ENCODE measurements around the gene NTN3. TPM values are rescaled to one million over a fixed set of nuclear protein-coding genes. Genes with fewer than 3 reads are reported as not detected.
"Not testable (repeated sequence)": the region's sequence is repeated elsewhere in the genome, so short reads cannot be mapped to it uniquely, and the experiment has no call there.

NTN3 gene
- polyA plus RNA-seq, 3 donors from 2014 or later = not detected

DNA sequence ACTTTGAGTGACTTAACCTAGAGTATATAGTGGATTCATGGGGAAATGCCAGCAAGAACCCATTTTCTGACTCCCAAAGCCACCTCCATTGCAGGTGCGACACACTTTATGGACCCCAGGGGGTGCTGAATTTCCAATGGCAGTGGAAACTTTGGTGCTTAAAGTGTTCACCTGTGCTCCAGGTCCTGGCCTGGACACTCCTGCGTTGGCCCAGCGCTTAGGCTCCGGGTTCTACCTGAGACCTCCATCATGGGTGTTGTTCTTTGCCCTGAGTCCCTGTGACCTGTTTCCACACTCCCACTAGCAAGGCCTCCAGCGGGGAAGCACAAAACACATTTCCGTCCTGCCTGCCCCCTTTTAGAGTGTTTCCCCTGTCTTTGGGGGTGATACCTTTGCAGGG lies 38.8 kb upstream of the NTN3 start:
- Mint-ChIP-seq H3K27me3 (ENCODE audit: low read depth in 3 of 3) (peaks cover 0 to 8% (median 0%) of the 10 kb centered on the region in 3 donors), H3K27ac (no peak overlapping the region), H3K4me1 (peaks cover 29 to 32% of the 10 kb centered on the region in 2 donors), H3K4me3 (no peak overlapping the region), H3K9me3 (no peaks in the 10 kb centered on the region), H3K36me3 (peaks cover 0 to 4% (median 3%) of the 10 kb centered on the region in 3 donors)
- DNase-seq = no peak

DNA sequence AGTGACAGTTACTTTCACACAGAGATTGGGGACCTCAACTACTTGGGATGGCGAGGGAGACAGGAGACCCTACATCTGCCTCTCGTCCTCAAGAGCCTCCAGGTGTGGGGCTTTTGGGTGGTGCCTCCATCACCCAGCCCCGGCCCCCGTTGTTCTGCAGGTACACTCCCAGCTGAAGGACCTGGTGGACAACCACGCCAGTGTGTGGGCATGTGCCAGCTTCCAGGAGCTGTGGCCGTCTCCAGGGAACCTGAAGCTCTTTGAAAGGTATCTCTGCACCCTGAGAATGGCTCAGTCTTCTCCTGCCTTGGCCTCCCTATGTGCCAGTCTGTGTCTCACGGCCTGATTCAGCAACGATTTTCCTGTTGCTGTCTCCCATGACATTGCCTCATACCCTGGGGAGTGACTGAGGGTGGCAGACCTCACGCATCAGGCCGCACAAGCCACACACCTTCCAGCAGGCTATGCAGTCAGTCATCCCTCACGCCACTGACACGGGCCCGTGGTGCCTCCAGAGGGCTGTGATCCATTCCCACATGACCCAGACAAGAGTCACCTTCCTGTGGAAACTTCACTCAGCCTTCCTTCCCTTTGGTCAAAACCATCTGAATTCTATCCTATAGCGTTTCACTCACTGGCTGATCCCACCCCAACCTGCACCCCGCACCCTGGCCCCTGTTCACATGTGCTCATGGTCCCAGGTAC lies 38.1 kb upstream of the NTN3 start:
- Mint-ChIP-seq H3K4me1 (peaks cover 33% of the 10 kb centered on the region in 2 donors), H3K27me3 (ENCODE audit: low read depth in 3 of 3) (peaks cover 0 to 10% (median 0%) of the 10 kb centered on the region in 3 donors), H3K9me3 (no peaks in the 10 kb centered on the region), H3K36me3 (peaks cover 0 to 4% (median 3%) of the 10 kb centered on the region in 3 donors), H3K27ac (no peak overlapping the region), H3K4me3 (no peak overlapping the region)
- no peak for DNase-seq

DNA sequence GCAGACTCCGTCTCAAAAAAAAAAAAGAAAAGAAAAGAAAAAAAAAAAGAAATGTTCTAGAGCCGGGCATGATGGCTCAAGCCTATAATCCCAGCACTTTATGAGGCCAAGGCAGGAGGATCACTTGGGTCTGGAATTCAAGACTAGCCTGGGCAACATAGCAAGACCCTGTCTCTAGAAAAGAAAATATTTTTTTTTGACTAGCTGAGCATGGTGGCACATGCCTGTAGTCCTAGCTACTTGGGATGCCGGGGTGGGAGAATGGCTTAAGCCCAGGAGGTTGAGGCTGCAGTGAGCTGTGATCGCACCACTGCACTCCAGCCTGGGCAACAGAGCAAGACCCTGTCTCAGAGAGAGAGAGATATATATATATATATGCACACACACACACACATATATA lies 35.9 kb upstream of the NTN3 start:
- not testable (repeated sequence) for H3K27ac Mint-ChIP-seq; H3K27me3 Mint-ChIP-seq (ENCODE audit: low read depth in 3 of 3); H3K9me3 Mint-ChIP-seq; DNase-seq; H3K4me3 Mint-ChIP-seq
- H3K36me3 Mint-ChIP-seq = peaks cover 0 to 11% (median 3%) of the 10 kb centered on the region in 3 donors
- H3K4me1 Mint-ChIP-seq = peaks cover 33 to 35% of the 10 kb centered on the region in 2 donors

DNA sequence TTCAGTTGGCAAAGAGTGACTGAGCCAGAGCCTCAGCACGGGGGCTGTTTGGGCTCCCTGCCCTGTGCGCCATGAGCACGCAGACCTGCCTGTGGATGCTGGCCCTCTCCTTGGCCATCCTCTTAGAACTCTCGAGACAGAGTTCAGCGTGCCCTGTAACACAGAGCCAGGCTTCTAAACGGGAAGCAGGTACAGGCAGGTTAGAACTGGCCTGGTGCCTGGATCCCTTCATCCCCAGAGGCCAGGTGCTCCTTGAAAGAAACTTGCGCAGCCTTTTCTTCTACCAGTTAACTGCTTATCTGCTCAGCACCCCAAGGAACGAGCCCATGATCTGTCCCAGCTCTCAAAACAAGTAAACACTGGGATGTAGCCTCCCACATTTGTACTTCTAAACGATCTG lies 35.0 kb upstream of the NTN3 start:
- Mint-ChIP-seq H3K4me1 (peaks cover 26 to 33% of the 10 kb centered on the region in 2 donors), H3K4me3 (peak overlapping the region in 1 of 5 donors; percentile 30), H3K27ac (peak overlapping the region in 2 of 6 donors; percentile 85 to 89), H3K9me3 (no peaks in the 10 kb centered on the region), H3K27me3 (ENCODE audit: low read depth in 3 of 3) (peaks cover 0 to 3% (median 2%) of the 10 kb centered on the region in 3 donors), H3K36me3 (peaks cover 0 to 11% (median 3%) of the 10 kb centered on the region in 3 donors)
- DNase-seq = no peak

DNA sequence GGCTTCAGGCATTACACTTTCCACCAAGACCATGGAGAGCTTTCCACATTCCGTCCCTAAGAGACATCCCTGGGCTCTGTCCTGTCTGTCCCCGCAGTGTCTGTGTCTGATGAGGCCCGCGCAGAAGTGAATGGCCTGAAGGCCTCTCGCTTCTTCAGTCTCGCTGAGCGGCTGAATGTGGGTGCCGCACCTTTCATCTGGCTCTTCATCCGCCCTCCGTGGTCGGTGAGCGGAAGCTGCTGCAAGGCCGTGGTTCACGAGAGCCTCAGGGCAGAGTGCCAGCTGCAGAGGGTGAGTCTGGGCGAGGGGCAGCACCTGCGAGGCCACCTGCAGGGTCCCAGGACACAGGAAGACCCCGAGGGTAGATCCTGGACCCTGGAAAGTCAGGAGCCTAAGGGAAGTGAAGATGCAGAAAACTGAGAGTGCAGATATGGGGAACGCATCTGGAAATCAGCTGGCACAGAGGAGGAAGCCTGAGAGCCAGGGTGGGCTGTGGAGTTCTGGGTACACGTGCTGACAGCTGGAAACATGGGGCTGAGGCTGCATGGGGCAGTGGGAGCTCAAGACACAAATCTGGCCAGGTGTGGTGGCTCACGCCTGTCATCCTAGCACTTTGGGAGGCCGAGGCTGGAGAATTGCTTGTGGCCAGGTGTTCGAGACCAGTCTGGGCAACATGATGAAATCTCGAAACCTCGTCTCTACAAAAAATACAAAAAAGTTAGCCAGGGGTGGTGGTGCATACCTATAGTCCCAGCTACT lies 33.9 kb upstream of the NTN3 start:
- Mint-ChIP-seq H3K9me3 (no peaks in the 10 kb centered on the region), H3K4me1 (peaks cover 26 to 33% of the 10 kb centered on the region in 2 donors), H3K27ac (peak overlapping the region; percentile 76 to 89 (median 82)), H3K4me3 (peak overlapping the region; percentile 20 to 78 (median 67)), H3K36me3 (peaks cover 0 to 11% (median 3%) of the 10 kb centered on the region in 3 donors), H3K27me3 (ENCODE audit: low read depth in 3 of 3) (peaks cover 0 to 3% (median 2%) of the 10 kb centered on the region in 3 donors)
- DNase-seq = peak; percentile 32 to 41 (median 39)

DNA sequence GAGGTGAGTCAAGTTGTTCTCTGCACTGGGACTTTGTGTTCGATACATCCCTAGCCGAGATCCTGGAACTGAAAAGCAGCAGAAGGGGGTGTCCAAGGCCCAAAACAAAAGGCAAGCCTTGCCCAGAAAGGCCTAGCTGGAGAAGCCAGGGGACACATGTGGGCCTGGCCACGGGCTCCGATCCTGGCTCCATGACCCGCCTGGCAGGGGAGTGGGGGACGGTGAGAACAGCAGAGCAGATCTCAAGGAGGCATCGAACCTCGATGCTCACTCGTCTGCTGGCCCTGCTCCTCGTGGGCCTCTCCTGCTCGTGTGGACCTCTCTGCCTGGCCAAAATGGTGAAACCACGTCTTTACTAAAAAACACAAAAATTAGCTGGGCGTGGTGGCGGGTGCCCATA lies 33.0 kb upstream of the NTN3 start:
- peaks cover 0 to 3% (median 2%) of the 10 kb centered on the region in 3 donors for H3K27me3 Mint-ChIP-seq (ENCODE audit: low read depth in 3 of 3)
- no peak overlapping the region for H3K4me3 Mint-ChIP-seq
- no peaks in the 10 kb centered on the region for H3K9me3 Mint-ChIP-seq
- H3K4me1 Mint-ChIP-seq = peaks cover 26 to 33% of the 10 kb centered on the region in 2 donors
- no peak overlapping the region for H3K27ac Mint-ChIP-seq
- no peak for DNase-seq
- peaks cover 0 to 7% (median 1%) of the 10 kb centered on the region in 3 donors for H3K36me3 Mint-ChIP-seq

DNA sequence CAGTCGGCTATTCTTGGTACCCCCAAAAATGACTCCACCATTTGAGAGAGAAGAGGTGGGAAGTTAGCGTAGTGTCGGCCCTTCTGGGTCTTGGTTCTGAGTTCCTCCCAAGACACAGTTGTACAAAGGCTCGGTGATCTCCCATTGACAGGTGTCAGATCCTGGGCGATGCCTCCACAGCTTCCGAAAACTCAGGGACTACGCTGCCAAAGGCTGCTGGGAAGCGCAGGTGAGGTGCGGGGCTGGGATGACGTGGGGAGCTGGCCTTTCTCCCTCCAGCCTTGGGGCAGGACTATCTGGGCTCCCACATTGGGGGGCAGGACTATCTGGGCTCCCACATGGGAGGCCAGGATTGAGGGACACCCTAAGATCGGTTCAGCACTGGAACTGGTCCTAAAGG lies 31.5 kb upstream of the NTN3 start:
- peak overlapping the region; percentile 46 to 77 (median 72) for H3K27ac Mint-ChIP-seq
- H3K27me3 Mint-ChIP-seq (ENCODE audit: low read depth in 3 of 3) = peaks cover 0 to 3% (median 2%) of the 10 kb centered on the region in 3 donors
- H3K4me3 Mint-ChIP-seq = no peak overlapping the region
- no peak for DNase-seq
- H3K9me3 Mint-ChIP-seq = no peaks in the 10 kb centered on the region
- H3K36me3 Mint-ChIP-seq = peaks cover 0 to 7% (median 0%) of the 10 kb centered on the region in 3 donors
- peaks cover 26 to 33% of the 10 kb centered on the region in 2 donors for H3K4me1 Mint-ChIP-seq

DNA sequence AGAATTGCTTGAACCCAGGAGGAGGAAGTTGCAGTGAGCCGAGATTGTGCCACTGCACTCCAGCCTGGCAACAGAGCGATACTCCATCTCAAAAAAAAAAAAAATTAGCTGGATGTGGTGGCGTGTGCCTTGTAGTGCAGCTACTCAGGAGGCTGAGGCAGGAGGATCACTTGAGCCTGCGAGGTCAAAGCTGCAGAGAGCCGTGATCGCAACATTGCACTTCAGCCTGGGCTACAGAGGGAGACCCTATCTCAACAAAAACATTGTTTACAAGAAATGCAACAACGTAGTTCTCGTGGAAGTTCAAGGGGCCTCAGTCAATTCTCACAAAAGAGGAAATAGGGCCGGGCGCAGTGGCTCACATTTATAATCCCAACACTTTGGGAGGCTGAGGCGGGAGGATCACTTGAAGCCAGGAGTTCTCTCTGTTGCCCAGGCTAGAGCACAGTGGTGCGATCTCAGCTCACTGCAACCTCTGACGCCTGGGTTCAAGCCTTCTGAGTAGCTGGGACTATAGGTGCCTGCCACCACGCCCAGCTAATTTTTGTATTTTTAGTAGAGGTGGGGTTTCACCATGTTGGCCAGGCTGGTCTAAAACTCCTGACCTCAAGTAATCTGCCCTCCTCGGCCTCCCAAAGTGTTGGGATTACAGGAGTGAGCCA lies 29.8 kb upstream of the NTN3 start:
- not testable (repeated sequence) for DNase-seq; H3K4me3 Mint-ChIP-seq; H3K27me3 Mint-ChIP-seq (ENCODE audit: low read depth in 3 of 3); H3K36me3 Mint-ChIP-seq; H3K9me3 Mint-ChIP-seq
- H3K4me1 Mint-ChIP-seq = peaks cover 24 to 33% of the 10 kb centered on the region in 2 donors
- peak overlapping the region in 1 of 6 donors; percentile 64 for H3K27ac Mint-ChIP-seq

DNA sequence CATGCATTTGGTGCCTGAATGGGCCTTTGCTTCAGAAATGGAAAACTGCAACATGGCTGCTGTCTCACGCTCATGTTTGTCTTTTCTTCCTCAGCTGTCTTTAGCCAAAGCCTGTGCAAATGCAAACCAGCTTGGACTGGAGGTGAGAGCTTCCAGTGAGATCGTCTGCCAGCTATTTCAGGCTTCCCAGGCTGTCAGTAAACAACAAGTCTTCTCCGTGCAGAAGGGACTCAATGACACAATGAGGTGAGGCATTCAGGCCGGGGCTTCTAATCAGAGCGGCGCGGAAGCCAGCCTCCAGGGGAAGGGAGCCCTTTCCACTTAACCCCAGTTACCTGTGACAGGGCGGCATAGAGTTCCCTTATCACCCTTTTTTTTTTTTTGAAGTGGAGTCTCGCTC lies 27.5 kb upstream of the NTN3 start:
- H3K4me1 Mint-ChIP-seq = peaks cover 12 to 17% of the 10 kb centered on the region in 2 donors
- peaks cover 0 to 2% (median 0%) of the 10 kb centered on the region in 3 donors for H3K27me3 Mint-ChIP-seq (ENCODE audit: low read depth in 3 of 3)
- H3K4me3 Mint-ChIP-seq = no peak overlapping the region
- H3K27ac Mint-ChIP-seq = no peak overlapping the region
- no peak for DNase-seq
- H3K36me3 Mint-ChIP-seq = peaks cover 4 to 13% (median 12%) of the 10 kb centered on the region in 3 donors
- H3K9me3 Mint-ChIP-seq = no peaks in the 10 kb centered on the region

DNA sequence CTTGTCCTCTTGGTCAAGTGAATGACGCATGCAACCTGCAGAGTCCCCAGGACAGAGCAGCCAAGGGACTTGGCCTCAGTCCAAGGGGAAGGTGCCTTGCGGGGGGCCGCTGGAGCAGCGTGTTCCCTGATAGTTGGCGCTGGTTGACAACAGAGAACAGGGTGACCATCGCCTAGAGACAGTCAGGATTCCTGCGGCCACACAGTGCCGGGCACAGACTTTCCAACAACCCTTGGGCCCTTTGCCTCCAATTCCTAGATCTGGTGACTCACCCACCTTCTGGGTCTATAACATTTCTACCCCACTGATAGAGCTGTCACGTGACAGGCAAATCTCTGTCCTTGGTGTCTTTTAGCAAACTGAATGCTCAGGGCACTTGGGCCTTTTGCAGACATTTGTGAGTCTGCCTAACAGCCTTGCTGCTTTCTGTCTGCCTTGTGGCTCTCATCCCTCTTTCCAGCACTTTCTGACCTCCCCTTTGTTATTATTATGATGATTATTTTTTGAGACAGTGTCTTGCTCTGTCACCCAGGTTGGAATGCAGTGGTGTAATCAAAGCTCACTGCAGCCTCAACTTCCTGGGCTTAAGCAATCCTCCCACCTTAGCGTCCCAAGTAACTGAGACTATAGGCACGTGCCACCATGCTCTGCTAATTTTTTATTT lies 23.0 kb upstream of the NTN3 start:
- Mint-ChIP-seq H3K27ac (no peak overlapping the region), H3K36me3 (peaks cover 9 to 21% (median 15%) of the 10 kb centered on the region in 3 donors)

DNA sequence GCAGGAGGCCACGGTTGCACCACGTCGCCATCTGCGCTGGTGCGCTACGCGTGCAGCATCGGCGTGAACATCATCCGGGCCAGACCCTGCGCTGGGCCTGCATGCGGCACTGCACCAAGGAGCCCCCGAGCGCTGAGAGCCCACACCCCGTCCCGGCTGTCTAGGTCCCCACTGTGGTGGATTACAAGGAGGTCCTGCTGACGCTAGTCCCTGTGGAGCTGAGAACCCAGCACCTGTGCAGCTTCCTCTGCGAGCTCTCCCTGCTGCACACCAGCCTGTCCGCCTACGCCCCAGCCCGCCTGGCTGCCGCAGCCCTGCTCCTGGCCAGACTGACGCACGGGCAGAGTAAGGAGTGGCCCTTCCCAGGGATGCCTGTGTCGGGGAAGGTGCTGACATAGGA lies 22.0 kb upstream of the NTN3 start:
- Mint-ChIP-seq H3K36me3 (peaks cover 14 to 21% (median 19%) of the 10 kb centered on the region in 3 donors), H3K27ac (no peak overlapping the region), H3K4me3 (no peak overlapping the region), H3K4me1 (no peaks in the 10 kb centered on the region), H3K9me3 (no peaks in the 10 kb centered on the region), H3K27me3 (ENCODE audit: low read depth in 3 of 3) (peaks cover 0 to 2% (median 1%) of the 10 kb centered on the region in 3 donors)
- DNase-seq = no peak

More for the DNA sequence above, 23.0 kb upstream of the NTN3 start:
- no peak for DNase-seq
- H3K4me1 Mint-ChIP-seq = no peaks in the 10 kb centered on the region
- H3K9me3 Mint-ChIP-seq = no peaks in the 10 kb centered on the region
- H3K4me3 Mint-ChIP-seq = no peak overlapping the region
- peaks cover 0 to 2% (median 1%) of the 10 kb centered on the region in 3 donors for H3K27me3 Mint-ChIP-seq (ENCODE audit: low read depth in 3 of 3)

DNA sequence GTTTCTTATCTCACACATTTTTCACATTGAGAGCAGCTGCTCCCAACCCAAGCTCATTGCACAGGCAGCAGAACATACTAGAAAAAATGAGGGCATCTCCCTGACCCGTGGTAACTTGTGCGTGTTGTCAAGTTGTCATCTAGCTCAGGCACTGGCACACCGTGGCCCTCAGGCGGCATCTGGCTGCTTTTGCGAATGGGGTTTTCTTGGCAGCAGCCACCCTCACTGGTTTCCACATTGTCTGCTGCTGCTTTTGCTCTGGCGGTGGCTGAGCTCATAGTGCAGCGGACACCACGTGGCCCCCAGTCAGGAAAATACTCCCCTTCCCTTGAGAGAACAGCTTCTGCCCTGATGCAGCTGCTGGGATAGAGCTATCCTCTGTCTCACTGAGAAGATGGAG lies 20.6 kb upstream of the NTN3 start:
- Mint-ChIP-seq H3K36me3 (peaks cover 14 to 21% (median 19%) of the 10 kb centered on the region in 3 donors), H3K4me1 (no peaks in the 10 kb centered on the region), H3K9me3 (no peaks in the 10 kb centered on the region), H3K27me3 (ENCODE audit: low read depth in 3 of 3) (peaks cover 0 to 2% (median 1%) of the 10 kb centered on the region in 3 donors), H3K27ac (no peak overlapping the region), H3K4me3 (no peak overlapping the region)
- DNase-seq = no peak

DNA sequence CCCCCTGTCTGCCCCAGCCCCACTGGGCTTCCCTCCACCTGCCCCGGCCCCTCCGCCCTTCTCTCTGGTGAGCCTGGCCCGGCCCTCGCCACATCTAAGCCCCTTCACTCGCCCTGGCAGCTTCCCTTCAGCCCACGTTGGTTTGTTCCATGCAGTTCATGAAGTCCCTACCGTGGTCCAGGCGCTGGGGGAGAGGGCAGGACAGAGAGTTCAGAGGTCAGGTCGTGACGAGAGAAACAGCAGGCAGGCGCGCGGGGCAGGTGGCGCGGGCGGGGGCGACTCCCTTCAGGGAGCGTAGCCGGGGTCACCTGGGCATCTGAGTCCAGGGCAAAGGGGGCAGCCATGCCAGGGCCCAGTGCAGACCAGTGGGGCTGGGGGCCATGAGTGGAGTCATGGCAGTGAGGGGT lies 20.1 kb upstream of the NTN3 start:
- Mint-ChIP-seq H3K4me3 (no peak overlapping the region), H3K9me3 (no peaks in the 10 kb centered on the region), H3K27me3 (ENCODE audit: low read depth in 3 of 3) (peaks cover 0 to 2% (median 1%) of the 10 kb centered on the region in 3 donors), H3K27ac (no peak overlapping the region), H3K36me3 (peaks cover 14 to 21% (median 19%) of the 10 kb centered on the region in 3 donors), H3K4me1 (no peaks in the 10 kb centered on the region)
- no peak for DNase-seq

All from immature natural killer cell (primary cell).